Ovary (tissue), 3 donors: ENCODE results near the gene DESI1.
"Not testable (repeated sequence)": the region's sequence is repeated elsewhere in the genome, so short reads cannot be mapped to it uniquely, and the experiment has no call there.

Source experiments
- CTCF ChIP-seq, 3 donors: fragments of 450-650 bp in 2 of 3; fragments of 200-600 bp in 1 of 3; IDR thresholded peaks; one replicate each; pipeline versions ENCODE4 v1.5.1 to v1.8.0; 2016 to 2022; ENCODE audit warnings: antibody characterized with exemption in 3 of 3, mild to moderate bottlenecking in 1 of 3
- POLR2A ChIP-seq: fragments of 450-650 bp; IDR thresholded peaks from one replicate; pipeline ENCODE4 v1.6.1; 2017; ENCODE audit warnings: antibody characterized with exemption, mild to moderate bottlenecking, moderate library complexity
- donor health status: DM: no; HTN: no; CAD: no.

GRCh38 chr22:41558241-41558630 is 62.6 kb downstream of the DESI1 start:
- TF ChIP-seq CTCF (IDR thresholded peaks at IDR 0.05); POLR2A: not testable (repeated sequence)
